Right ventricle myocardium inferior (tissue), 1 donor: ENCODE data around the gene CBX6. TPM values are rescaled to one million over a fixed set of nuclear protein-coding genes. Genes with fewer than 3 reads are reported as not detected.

Experiments used
- ATAC-seq: fragments of 200-7000 bp; cut with Tn5 transposase; one replicate; pipeline ENCODE4 v1.9.1; 2020; ENCODE audit warnings: mild to moderate bottlenecking, moderate library complexity
- DNase-seq: peaks from one replicate; pipeline ENCODE4 v3.0.0; 2021; ENCODE audit errors: missing footprints
- intact Hi-C: fragments of 100-400 bp; cut with DNase I; formaldehyde crosslinking; loops from one replicate; pipeline ENCODE4 v1.11.0; 2022
- total RNA-seq: library from RNA; stranded (reverse); fragmentation: NEBNext Ultra II Directional; extraction: Animal tissue kit (Norgen Biotek cat#: 25700); gene quantifications from one replicate; pipeline ENCODE4 v1.2.1, GENCODE V29; 2021
- donor health status: DM: no; HTN: yes; CAD: no; lungs with severe emphysema.

CBX6 gene
- total RNA-seq, 1 donor from 2014 or later = 39.3 TPM

DNA sequence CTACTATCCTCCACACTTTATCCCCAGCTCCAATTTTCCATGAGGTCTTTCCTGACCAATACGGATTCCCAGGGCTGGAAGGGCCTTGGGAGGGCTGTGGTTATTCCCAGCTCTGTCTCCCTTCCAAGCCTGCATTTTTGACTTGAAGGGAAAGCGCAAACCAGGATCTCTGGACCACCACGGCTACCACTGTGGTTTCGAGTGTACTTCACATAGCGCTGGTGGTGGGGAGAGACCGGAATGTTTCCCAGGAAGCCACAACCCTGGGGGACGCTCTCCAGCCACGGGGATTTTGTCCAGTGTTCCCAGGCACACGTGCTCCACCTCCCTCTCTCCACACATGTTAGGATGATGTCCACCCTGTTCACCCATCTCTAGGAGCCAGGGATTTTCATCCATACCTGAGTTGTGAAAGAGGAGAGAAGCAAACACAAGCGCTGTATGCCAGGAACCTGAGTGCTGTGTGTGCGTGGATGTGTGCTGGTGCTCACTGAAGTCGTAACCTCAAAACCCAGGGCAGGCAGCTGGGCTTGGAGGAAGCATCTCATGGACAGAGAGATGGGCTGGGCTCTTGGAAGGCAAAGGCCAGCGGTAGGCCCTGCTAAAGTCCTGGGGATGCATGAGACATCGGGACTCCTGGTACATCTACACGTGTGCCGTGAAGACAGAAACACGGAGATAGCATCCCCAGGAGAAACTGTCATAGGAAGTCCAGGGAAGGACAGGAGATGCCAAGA is 26.8 kb downstream of the CBX6 start:
- ATAC-seq (no peak), DNase-seq (peak; percentile 28)
- intact Hi-C loops = no loop called here

DNA sequence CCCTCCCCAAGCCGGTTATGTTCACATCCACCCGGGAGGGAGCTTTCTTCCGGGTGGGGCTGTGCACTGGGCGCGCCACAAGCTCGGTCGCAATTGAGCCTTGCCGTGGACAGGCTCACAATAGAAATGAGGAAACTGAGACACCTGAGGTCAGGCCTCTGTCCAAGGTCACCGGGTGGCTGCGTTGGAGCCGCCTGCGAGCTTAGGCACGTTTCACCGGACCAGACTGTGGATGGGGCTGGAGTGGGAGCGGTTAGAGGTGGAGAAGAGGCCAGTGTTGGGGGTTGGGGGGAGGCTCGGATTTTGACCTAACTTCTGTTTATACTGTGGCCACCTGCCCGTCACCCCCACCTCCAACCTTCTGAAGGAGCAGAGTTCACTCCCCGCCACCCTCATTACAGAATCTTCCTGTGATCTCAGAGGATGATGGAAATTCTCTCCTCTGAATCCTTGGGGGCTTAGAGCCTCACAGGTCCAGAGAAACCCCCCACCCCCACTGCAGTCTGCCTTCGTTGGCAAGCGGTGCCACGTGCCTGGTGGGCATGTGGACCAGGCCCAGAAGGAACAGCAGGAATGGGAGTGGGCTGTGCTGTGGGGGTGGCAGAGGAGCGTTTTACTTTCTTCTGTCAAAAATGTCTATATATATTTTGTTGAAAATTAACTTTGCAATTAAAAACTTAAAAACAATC is 27.6 kb downstream of the CBX6 start:
- peak; percentile 21 for DNase-seq
- no peak for ATAC-seq
- intact Hi-C loops = no loop called here

DNA sequence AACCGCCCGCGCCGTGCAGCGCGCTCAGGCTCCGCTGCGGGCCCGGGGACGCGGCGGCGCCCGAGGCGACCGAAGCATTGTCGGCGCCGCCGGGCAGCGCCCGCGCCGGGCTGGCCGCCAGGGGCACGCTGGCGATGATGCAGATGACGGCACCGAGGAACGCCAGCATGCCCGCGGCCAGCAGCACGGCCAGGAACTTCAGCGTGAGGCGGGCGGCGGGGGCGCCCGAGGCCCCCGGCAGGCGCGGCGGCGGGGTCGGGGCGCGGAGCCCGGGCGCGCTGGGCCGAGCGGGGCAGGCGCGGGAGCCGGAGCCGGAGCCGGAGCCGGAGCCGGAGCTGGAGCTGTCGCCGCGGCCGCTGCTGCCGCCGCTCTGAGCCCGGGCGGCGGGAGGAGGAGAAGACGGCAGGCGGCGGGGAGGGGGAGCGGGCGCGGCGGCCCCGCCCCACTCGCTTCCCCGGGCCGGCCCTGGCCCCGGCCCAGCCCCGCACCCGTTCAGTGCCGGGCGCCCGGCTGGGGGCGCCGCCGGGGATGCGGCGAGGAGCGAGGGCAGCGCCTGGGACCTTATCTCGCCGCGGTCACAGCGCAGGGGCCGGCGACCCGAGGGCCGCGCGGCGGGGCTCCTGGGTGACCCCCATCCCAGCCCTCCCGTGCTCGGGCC is 28.2 kb downstream of the CBX6 start, which contains the start of gene NPTXR:
TSS of gene NPTXR (minus strand) at position 372 of the 658 bp plus-strand sequence.
- ATAC-seq = peak; percentile 78
- intact Hi-C loops = loop anchor here (2.0 kb wide), 1 partner anchor 75 kb away; no protein-coding TSS in a partner anchor
- DNase-seq = peak; percentile 72

DNA sequence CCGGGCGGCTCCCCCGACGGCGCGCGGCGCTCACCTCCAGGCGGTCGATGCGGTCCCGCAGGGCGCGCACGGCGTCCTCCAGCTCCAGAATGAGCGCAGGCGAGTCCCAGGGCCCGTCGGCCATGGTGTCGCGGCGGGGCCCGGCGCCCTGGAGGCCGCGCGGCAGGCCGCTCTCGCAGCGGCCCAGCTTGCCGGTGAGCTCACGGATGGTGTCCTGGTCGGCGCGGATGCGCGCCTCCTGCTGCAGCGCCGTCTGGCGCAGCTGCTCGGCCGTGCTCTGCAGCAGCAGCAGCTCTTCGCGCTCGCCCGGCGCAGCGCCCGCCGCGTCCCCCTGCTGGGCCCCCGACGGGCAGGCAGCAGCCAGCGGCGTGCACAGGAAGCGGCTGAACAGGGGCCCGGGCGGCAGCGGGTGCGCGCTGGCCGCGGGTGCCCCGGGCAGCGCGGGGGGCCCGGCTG is 28.8 kb downstream of the CBX6 start:
- DNase-seq = peak; percentile 69
- peak; percentile 72 for ATAC-seq
- intact Hi-C loops = loop anchor here (2.0 kb wide), 1 partner anchor 74 kb away; no protein-coding TSS in a partner anchor

DNA sequence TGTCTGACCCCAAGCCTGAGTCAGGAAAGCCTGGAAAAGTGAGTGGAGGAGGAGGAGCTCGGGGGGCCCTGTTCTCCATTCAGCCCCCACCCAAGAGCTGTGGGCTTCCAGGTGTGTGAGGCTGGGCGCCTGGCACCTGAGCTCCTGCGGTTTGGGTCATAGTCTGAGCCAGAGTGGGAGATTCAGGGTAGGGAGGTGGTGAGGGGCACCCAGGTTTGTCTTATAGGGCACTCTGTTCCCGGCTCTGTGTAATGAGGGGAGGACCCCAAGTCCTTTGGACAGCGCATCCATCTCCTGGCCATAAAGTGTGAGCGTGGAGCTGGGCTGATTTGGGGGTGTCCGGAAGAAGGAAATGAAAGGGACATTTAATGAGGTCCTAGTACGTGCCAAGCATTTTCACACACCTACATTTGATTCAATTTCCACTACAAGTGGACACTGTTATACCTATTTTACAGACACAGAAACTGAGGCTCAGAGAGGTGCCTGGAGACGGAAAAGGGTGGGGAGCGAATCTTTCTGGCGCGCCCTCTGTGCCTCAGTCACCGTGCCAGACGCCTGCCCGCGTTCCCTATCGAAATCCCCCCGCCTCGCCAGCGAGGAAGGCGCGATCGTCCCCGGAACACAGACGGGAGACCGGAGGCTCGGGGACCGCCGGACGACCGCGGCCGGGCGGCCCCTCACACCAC is 29.4 kb downstream of the CBX6 start:
- intact Hi-C loops = loop anchor here (2.0 kb wide), 1 partner anchor 74 kb away; no protein-coding TSS in a partner anchor

DNA sequence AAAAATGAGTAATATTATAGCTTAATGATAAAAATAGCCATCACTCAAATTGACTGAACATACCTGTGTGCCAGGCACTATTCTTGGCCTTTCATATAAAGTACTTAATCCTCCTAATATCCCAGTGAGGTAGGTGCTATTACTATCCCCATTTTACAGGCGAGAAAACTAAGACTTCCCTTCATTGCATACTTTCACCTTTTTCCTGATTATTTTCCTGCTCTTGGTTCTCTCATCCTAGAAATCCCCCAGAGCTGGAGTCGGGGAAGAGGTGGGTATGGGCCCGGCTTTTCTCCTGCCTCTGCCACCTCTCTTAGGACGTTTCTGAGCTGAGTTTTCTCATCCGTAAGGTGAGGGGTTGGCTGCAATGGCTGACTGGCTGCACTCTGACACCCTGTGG is 30.4 kb downstream of the CBX6 start:
- intact Hi-C loops = loop anchor here (2.0 kb wide), 1 partner anchor 73 kb away; no protein-coding TSS in a partner anchor
- DNase-seq (no peak), ATAC-seq (no peak)

More for the DNA sequence above, 29.4 kb downstream of the CBX6 start:
- DNase-seq (no peak), ATAC-seq (no peak)

DNA sequence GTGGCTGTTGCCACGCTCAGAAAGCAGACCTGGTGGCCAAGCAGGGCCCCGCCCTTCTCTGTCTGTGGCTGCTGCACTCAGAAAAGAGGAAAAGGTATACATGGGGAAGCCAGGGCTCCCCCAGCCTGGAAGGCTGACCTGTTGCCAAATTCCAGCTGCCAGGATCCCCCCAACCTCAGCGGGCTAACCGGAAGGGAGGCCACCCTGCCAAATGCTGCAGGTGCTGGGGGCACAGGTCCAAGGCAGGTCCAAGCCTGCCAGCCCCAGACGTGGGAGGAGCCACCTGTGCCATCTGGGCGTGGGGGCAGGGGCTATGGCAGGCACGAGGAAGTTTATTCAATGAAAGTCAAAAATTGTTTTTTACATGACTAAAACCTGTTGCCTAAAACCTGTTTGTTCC is 30.8 kb downstream of the CBX6 start:
- DNase-seq (peak; percentile 34), ATAC-seq (no peak)
- intact Hi-C loops = no loop called here

DNA sequence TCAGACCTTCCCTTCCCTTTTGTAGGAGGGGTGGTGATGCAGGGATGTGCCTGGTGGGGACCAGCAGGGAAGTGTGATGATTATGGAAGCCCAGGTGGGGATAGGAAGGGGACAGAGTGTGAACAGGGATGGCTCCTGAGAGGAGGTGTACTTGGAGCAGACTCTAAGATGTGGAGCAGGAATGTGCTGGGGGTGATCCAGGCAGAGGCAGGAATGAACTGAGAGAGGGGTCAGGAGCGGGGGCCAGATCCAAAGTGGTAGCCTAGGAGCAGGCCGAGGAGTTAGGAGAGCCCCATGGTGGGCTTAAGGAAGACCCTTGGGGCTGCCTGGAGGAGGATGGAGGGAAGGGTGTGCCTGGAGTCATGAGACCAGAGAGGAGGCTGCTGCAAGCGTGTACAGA is 31.9 kb downstream of the CBX6 start:
- intact Hi-C loops = no loop called here
- ATAC-seq (no peak), DNase-seq (no peak)

DNA sequence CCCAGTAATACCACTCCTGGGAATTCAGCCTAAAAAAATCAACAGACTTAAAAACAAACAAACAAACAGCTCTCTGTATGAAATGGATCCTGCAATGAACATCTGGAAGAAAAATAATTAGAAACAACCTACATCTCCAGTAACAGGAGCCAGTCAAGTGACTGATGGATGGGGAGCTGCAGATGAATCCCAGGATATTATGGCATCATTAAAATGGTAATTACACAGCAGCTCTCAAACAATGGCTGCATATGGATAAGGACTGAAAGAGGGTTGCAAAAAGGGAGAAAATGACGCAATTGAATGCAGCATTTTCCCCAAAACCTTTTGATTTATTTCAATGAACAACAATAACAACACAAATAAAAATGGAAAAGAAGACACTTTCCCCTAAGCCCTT is 32.3 kb downstream of the CBX6 start:
- ATAC-seq = no peak
- intact Hi-C loops = no loop called here

DNA sequence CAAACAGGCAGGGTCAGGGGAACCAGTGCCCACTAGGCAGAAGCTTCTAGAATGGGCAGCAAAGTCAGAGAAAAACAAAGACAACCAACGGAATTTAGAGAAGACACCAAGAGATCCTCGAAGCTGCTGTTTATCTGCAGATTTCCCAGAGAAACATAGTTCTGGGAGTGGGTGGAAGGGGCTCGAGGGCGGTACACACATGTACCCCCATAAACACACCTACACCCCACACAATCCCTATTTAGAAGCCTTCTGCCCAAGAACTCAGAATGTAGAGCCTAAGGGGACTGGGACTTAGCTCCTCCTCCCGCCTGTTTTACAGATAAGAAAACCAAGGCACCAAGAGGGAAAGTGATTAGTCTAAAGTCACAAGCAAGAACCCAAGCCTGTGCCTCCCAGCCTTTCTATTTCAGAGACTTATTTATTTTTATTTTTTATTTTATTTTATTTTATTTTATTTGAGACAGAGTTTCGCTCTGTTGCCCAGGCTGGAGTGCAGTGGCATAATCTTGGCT is 34.5 kb downstream of the CBX6 start:
- intact Hi-C loops = no loop called here
- ATAC-seq = no peak
- no peak for DNase-seq

More for the DNA sequence above, 32.3 kb downstream of the CBX6 start:
- DNase-seq = no peak

DNA sequence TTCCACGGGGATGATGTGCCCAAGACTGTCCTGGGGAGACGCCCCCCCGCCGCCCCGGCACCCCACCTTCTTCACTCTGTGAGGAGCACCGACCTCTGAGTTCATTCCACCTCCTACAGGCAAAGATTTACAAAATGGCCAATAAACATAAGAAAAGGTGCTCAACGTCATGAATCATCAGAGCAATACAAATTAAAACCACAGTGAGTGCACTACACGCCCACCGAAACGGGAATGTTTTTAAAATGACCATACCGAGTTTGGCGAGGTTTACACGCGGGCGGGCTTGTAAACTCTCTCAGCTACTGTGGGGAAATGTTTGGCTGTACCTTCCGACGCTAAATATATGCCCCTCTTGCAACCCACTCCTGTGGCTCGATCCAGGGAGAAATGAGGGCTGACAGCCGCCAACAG is 36.1 kb downstream of the CBX6 start:
- DNase-seq = no peak

DNA sequence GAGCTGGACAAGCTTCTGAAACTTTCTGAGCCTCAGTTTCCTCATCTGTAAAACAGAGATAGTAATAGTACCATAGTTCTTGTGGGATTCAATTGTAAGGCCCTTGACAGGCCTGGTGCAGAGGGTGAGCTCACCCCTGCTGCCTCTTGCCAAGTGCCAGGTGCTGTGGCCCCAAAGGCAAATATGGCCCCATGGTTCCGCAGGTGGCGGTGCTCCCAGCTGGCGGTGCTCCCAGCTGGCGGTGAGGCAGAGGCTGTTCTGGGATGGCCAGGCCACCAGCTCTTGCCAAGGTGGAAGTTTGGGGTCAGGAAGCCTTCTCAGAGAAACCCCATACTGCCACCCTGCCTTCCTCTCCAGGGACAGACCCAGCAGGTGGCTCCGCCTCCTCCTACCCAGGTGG is 37.0 kb downstream of the CBX6 start:
- intact Hi-C loops = no loop called here
- DNase-seq = no peak
- ATAC-seq = no peak

More for the DNA sequence above, 36.1 kb downstream of the CBX6 start:
- no peak for ATAC-seq
- intact Hi-C loops = no loop called here

DNA sequence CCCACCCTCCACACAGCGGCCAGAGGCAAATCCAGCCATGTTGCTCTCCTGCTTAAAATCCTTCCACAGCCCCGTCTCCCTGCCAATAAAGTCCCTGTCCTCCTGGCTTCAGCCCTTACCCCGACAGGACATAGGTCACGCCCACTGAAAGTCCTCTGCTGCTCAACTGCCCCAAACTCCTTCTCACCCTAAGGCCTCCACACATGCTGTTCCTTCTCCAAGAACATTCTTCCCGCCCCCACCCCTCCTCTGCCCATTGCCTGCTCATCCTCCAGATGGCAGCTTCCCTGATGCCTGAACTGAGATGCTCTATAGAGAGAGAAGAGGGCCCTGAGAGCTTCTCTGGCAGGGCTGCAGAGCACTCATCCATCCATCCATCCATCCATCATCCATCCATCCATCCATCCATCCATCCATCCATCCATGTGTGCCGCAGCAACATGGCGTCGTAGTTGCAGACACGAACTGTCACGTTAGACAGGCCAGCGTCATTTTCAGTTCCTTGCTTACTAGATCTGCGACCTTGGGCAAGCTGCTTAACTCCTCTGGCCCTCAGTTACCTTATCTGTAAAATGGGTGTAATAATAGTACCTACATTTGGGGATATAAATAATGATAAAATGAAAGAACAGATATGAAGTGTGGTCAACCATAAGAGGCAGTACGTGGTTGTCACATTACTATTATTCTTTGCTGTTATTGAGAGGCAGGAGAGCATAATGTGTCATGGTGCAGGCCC is 37.6 kb downstream of the CBX6 start:
- intact Hi-C loops = no loop called here
- ATAC-seq = no peak

DNA sequence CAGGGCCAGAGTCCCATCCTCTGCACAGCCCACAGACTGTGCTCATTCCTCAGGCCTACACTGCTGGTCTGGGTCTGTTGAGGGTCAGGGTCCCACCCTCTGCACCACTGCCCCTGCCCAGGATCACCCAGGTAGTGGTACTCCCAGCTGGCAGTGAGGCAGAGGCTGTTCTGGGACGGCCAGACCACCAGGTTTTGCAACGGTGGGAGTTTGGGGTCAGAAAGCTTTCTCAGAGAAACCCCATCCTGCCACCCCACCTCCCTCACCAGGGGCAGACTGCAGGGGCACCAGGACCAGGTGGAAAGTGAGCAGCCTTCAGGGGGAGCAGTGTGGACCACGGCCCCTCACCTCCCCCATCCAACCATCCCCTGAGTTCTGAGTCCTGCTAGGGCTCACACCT is 39.0 kb downstream of the CBX6 start:
- ATAC-seq (no peak), DNase-seq (no peak)
- intact Hi-C loops = no loop called here

More for the DNA sequence above, 37.6 kb downstream of the CBX6 start:
- no peak for DNase-seq

DNA sequence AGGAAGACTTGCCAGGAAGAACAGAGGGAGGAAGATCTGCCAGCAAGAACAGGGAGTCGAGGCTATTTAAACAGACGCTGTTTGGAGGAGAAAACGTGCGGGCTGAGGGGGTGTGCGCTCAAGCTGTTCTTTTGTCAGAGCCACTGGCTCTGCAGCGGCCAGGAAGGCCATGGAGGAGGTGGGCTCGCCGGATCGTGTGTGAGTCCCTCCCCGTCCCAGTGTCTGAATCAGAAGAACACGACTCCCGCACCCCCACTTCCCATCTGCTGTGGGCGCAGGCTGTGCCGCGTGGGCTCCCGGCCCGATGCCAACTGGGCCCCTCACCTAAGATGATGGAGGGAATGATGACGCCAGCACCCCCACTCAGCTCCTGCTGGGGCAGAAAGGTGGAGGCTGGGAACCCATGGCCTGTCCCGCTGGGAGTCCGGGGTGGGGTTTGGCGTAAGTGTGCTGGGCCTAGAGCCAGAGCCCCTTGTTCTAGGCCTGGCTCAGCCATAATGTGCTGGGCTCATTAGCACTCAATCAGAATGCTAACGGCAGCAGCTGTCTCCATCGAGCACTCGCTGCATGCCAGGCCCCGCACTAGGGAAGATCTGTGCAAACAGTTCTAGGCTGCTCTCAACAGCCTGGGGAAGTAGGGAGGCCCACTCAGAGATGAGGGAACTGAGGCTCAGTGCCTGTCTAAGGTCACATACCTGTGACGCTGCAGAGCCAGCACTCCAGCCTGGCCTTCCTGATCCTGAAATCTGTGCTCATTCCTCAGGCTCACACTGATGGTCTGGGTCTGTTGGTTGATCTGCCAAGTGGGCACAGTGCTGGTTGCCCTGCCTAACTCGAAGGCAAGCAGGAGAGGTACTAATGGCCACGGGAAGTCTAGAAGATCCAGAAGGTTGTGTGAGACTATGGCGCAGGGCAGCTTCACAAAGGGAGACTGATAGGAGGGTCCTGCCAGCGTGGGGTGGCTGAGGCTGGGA is 39.7 kb downstream of the CBX6 start:
- DNase-seq (no peak), ATAC-seq (no peak)
- intact Hi-C loops = no loop called here

DNA sequence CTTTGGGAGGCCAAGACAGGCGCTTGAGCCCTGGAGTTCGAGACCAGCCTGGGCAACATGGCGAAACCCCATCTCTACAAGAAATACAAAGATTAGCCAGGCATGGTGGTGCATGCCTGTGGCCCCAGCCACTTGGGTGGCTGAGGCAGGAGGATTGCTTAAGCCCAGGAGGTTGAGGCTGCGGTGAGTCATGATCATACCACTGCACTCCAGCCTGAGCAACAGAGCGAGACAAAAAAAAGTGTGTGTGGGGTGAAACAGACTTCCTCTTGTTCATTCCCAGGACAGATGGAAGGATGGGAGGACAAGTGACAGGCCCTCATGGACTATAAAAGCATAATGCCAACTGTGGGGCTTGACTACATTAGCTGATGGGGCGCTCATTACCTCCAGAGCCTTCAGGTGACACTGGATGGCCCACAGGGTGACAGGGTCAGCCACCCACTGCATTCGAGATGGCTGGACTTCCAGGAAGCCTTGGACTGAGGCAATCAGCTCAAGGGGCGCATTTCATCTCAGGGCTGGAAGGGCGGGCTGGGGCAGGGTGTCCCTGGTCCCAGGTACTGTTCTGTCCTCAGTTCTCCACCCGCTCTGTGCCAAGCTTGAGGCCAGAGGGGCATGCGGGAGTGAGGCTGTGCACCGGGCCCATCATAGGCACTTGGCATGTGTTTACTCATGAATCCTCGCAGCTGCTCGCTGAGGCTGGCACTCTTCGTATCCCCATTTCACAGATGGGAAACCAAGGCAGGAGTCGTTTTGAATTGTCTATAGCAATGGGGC is 40.7 kb downstream of the CBX6 start:
- ATAC-seq = no peak
- DNase-seq = peak; percentile 33
- intact Hi-C loops = no loop called here
